Keratinocyte (primary cell): Measurements from ENCODE around the gene KCNJ13.

Source experiments
- CTCF ChIP-seq, 3 experiments: IDR thresholded peaks in 1 of 3; conservative IDR thresholded peaks in 1 of 3; optimal IDR thresholded peaks in 1 of 3; 2 replicates in 2 of 3; 3 replicates in 1 of 3; pipeline versions ENCODE3 to v1.5.1; 2011; ENCODE audit warnings: low read length in 3 of 3, mild to moderate bottlenecking in 3 of 3, moderate library complexity in 2 of 3, control low read depth in 1 of 3, inconsistent platforms in 1 of 3; ENCODE audit not compliant: insufficient read depth in 2 of 3; ENCODE audit errors: extremely low read depth in 1 of 3
- EZH2 ChIP-seq: IDR thresholded peaks from one replicate; pipeline ENCODE4 v1.6.1; 2012; ENCODE audit warnings: inconsistent platforms, mild to moderate bottlenecking, low read length, moderate library complexity

- TF ChIP-seq CTCF (optimal IDR thresholded peaks at IDR 0.05 in 1 of 3, IDR thresholded peaks at IDR 0.05 in 1 of 3, conservative IDR thresholded peaks at IDR 0.05 in 1 of 3; ENCODE audit: extremely low read depth in 1 of 3, insufficient read depth in 2 of 3, low read length in 3 of 3) = no peak
- TF ChIP-seq EZH2 = no peak
Observed at GRCh38 chr2:232798187-232798586, 21.8 kb upstream of the KCNJ13 start.
